ENCODE results near the gene ANAPC15.

ANAPC15 gene

GRCh38 chr11:72124046-72124445 is 11.6 kb upstream of the ANAPC15 start:
- DNase-seq (ENCODE audit: low read depth), result no peak

GRCh38 chr11:72123117-72123653 is 10.7 kb upstream of the ANAPC15 start:
- DNase-seq (ENCODE audit: low read depth), result no peak

GRCh38 chr11:72122607-72123006 is 10.1 kb upstream of the ANAPC15 start:
- no peak for DNase-seq (ENCODE audit: low read depth)

GRCh38 chr11:72120930-72121329 is 8.4 kb upstream of the ANAPC15 start:
- DNase-seq (ENCODE audit: low read depth), result no peak

GRCh38 chr11:72119198-72119597 is 6.7 kb upstream of the ANAPC15 start:
- no peak for DNase-seq (ENCODE audit: low read depth)

- no peak for DNase-seq (ENCODE audit: low read depth)
Observed at GRCh38 chr11:72116019-72116755, 3.7 kb upstream of the ANAPC15 start.

GRCh38 chr11:72114570-72114969 is 2.1 kb upstream of the ANAPC15 start:
- no peak for DNase-seq (ENCODE audit: low read depth)

GRCh38 chr11:72112978-72113808 is 698 bp upstream of the ANAPC15 start:
- no peak for DNase-seq (ENCODE audit: low read depth)

GRCh38 chr11:72111300-72112142 is 974 bp downstream of the ANAPC15 start:
- DNase-seq (ENCODE audit: low read depth), result no peak

GRCh38 chr11:72105888-72106287 is 6.6 kb downstream of the ANAPC15 start, which contains the start of gene TOMT:
Gene TOMT (plus strand): TSS chr11:72105924. CDS start chr11:72105952, 28 bp downstream.
- no peak for DNase-seq (ENCODE audit: low read depth)

GRCh38 chr11:72103754-72104167 is 8.7 kb downstream of the ANAPC15 start:
- DNase-seq (ENCODE audit: low read depth), result no peak

- peak; percentile 99 for DNase-seq (ENCODE audit: low read depth)
Observed at GRCh38 chr11:72102946-72103753, 9.3 kb downstream of the ANAPC15 start, which contains the start of gene LAMTOR1. Gene LAMTOR1 (minus strand): TSS chr11:72103297. CDS start chr11:72103224, 73 bp downstream.

GRCh38 chr11:72102631-72102945 is 9.9 kb downstream of the ANAPC15 start:
- DNase-seq (ENCODE audit: low read depth), result no peak

- no peak for DNase-seq (ENCODE audit: low read depth)
Observed at GRCh38 chr11:72102162-72102561, 10.3 kb downstream of the ANAPC15 start.

GRCh38 chr11:72100462-72100861 is 12.0 kb downstream of the ANAPC15 start:
- no peak for DNase-seq (ENCODE audit: low read depth)

- DNase-seq (ENCODE audit: low read depth), result no peak
Observed at GRCh38 chr11:72100009-72100408, 12.5 kb downstream of the ANAPC15 start.

GRCh38 chr11:72098741-72099140 is 13.8 kb downstream of the ANAPC15 start:
- DNase-seq (ENCODE audit: low read depth), result no peak

- peak; percentile 57 for DNase-seq (ENCODE audit: low read depth)
Observed at GRCh38 chr11:72091292-72091691, 21.2 kb downstream of the ANAPC15 start.

- DNase-seq (ENCODE audit: low read depth), result no peak
Observed at GRCh38 chr11:72088076-72088808, 24.3 kb downstream of the ANAPC15 start.

GRCh38 chr11:72085621-72086351 is 26.7 kb downstream of the ANAPC15 start:
- DNase-seq (ENCODE audit: low read depth), result no peak

Measured in fibroblast of the conjunctiva (primary cell).